Measurements from ENCODE around the gene CCDC69.

DNA sequence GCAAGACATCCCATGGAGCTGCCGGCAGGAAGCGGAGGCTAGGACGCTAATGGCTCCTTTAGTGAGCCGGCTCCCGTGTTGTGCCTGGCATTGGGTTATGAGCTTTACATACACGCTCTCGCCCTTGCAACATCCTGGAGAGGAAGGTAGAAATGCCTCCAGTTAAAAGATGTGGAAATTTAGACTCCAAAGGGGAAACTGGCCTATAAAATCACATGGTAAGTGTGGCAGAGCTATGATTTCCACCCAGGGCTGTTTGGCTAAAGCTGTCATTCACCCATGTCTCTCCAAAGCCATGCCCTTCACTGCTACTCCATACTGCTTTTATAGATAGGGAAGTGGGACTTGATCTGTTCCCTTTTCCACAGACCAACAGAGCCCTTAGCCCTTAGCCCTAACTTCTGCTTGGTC lies 34.3 kb upstream of the CCDC69 start:
- TF ChIP-seq TAF1 (IDR thresholded peaks at IDR 0.05; ENCODE audit: borderline replicate concordance, low read depth, low read length), result no peak
- TF ChIP-seq POLR2AphosphoS5 (IDR thresholded peaks at IDR 0.05; ENCODE audit: low read depth, low read length), result no peak
